GM18505 (cell line): Measurements from ENCODE around the gene PKP4.
"Not testable (repeated sequence)": the region's sequence is repeated elsewhere in the genome, so short reads cannot be mapped to it uniquely, and the experiment has no call there.

Source experiments
- ATAC-seq: cut with Tn5 transposase; IDR thresholded peaks from one replicate; pipeline ENCODE4 v1.9.1; 2021; ENCODE audit not compliant: unreplicated experiment
- POLR2A ChIP-seq: IDR thresholded peaks from 4 replicates; pipeline ENCODE4 v1.6.1; 2011; ENCODE audit warnings: borderline replicate concordance; ENCODE audit not compliant: insufficient read depth, insufficient read length; ENCODE audit errors: extremely low read depth

Gene PKP4

GRCh38 chr2:158457826-158458616 is 1.3 kb downstream of the PKP4 start:
- TF ChIP-seq POLR2A: peak; percentile 37
- ATAC-seq: peak; percentile 52

- no peak for TF ChIP-seq POLR2A
- ATAC-seq: no peak
These were observed 1.8 kb downstream of the PKP4 start for GRCh38 chr2:158458617-158458920.

GRCh38 chr2:158459161-158460003 is 2.6 kb downstream of the PKP4 start:
- ATAC-seq: no peak
- TF ChIP-seq POLR2A: no peak

- TF ChIP-seq POLR2A: no peak
- no peak for ATAC-seq
These were observed 4.0 kb downstream of the PKP4 start for GRCh38 chr2:158460632-158461297.

GRCh38 chr2:158463496-158464095 is 6.8 kb downstream of the PKP4 start:
- ATAC-seq: no peak
- TF ChIP-seq POLR2A: no peak

- TF ChIP-seq POLR2A: no peak
- peak; percentile 60 for ATAC-seq
These were observed 7.9 kb downstream of the PKP4 start for GRCh38 chr2:158464426-158465281.

- no peak for TF ChIP-seq POLR2A
- no peak for ATAC-seq
These were observed 10.5 kb downstream of the PKP4 start for GRCh38 chr2:158467248-158467647.

- ATAC-seq: not testable (repeated sequence)
These were observed 16.1 kb downstream of the PKP4 start for GRCh38 chr2:158472829-158473228.

GRCh38 chr2:158473300-158473699 is 16.5 kb downstream of the PKP4 start:
- not testable (repeated sequence) for ATAC-seq

- ATAC-seq: no peak
- no peak for TF ChIP-seq POLR2A
These were observed 17.1 kb downstream of the PKP4 start for GRCh38 chr2:158473719-158474392.

GRCh38 chr2:158474526-158475011 is 17.8 kb downstream of the PKP4 start:
- ATAC-seq: not testable (repeated sequence)

GRCh38 chr2:158477202-158477601 is 20.4 kb downstream of the PKP4 start:
- TF ChIP-seq POLR2A: no peak
- no peak for ATAC-seq
